Karpas-422 (cell line): ENCODE data around the gene SIPA1L3. TPM values are rescaled to one million over a fixed set of nuclear protein-coding genes. Genes with fewer than 3 reads are reported as not detected.

Experiments
- DNase-seq: peaks from one replicate; pipeline ENCODE4 v3.0.0-alpha.2; 2015
- H2AFZ ChIP-seq: fragments of 200-600 bp; sonication (generic); 2 replicates; pipeline ENCODE4 v1.6.1; 2014; ENCODE audit warnings: antibody characterized with exemption, low read length, mixed read lengths
- H3K27ac ChIP-seq: fragments of 200-600 bp; sonication (generic); 2 replicates; pipeline ENCODE4 v1.5.1; 2014; ENCODE audit warnings: mild to moderate bottlenecking, low read length, moderate library complexity
- H3K27me3 ChIP-seq: fragments of 200-600 bp; sonication (generic); 2 replicates; pipeline ENCODE4 v1.6.1; 2014; ENCODE audit warnings: low read length, mixed read lengths
- H3K36me3 ChIP-seq: fragments of 200-600 bp; sonication (generic); 2 replicates; pipeline ENCODE4 v1.6.1; 2014; ENCODE audit warnings: low read length, mixed read lengths; ENCODE audit not compliant: insufficient read depth
- H3K4me1 ChIP-seq: fragments of 200-600 bp; sonication (generic); 2 replicates; pipeline ENCODE4 v1.6.1; 2014; ENCODE audit warnings: mild to moderate bottlenecking, low read length, mixed read lengths
- H3K4me2 ChIP-seq: fragments of 200-600 bp; sonication (generic); 2 replicates; pipeline ENCODE4 v1.6.1; 2014; ENCODE audit warnings: low read length, low read depth, mild to moderate bottlenecking; ENCODE audit not compliant: poor library complexity, severe bottlenecking
- H3K4me3 ChIP-seq: fragments of 200-600 bp; sonication (generic); 2 replicates; pipeline ENCODE4 v1.5.1; 2014; ENCODE audit warnings: mild to moderate bottlenecking, antibody characterized with exemption, low read length, mixed read lengths
- H3K79me2 ChIP-seq: fragments of 200-600 bp; sonication (generic); 2 replicates; pipeline ENCODE4 v1.6.1; 2014; ENCODE audit warnings: mild to moderate bottlenecking, low read length, mixed read lengths
- H3K9ac ChIP-seq: fragments of 200-600 bp; sonication (generic); 2 replicates; pipeline ENCODE4 v1.6.0; 2014; ENCODE audit warnings: low read length
- H3K9me2 ChIP-seq: fragments of 200-600 bp; sonication (generic), shearing (Covaris generic); replicated peaks from 2 replicates; pipeline ENCODE4 v1.6.0; 2014; ENCODE audit warnings: mild to moderate bottlenecking, low read length, moderate library complexity; ENCODE audit not compliant: insufficient read depth
- H3K9me3 ChIP-seq: fragments of 300-700, 200-600 bp; sonication (generic); 2 replicates; pipeline ENCODE4 v1.6.1; 2014; ENCODE audit warnings: low read length, mixed read lengths
- H4K20me1 ChIP-seq: fragments of 200-600 bp; sonication (generic); 2 replicates; pipeline ENCODE4 v1.6.1; 2014; ENCODE audit warnings: mild to moderate bottlenecking, antibody characterized with exemption, low read length, low read depth; ENCODE audit not compliant: insufficient read depth
- total RNA-seq: library from RNA; depleted of rRNA; stranded (reverse); fragments of >200 nt; shearing (Covaris generic); gene quantifications from 2 replicates; pipeline ENCODE4 v1.2.3, GENCODE V29; 2014; ENCODE audit warnings: low replicate concordance

SIPA1L3 gene
- total RNA-seq, 1 experiment from 2014 or later = 88.1 TPM

DNA sequence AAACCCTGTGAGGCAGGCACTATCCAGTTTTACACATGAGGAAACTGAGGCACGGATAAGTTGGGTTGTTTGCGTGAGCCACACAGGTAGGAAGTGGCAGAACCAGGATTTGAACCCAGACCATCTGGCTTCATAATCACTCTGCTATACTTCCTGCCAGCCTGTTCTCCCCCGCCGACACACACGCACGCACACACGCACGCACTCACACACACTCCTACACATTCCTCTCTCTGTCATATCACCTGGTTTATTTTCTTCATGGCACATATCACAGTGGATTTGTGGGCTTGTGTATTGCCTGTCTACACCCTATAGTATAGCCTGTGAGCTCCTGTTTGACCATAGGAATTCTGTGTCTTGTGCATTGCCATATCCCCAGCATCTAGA lies 140.0 kb downstream of the SIPA1L3 start:
- Histone ChIP-seq H3K79me2 (peaks cover 52% of the 10 kb centered on the region), H3K9ac (peak overlapping the region; percentile 75), H3K4me1 (peaks cover 90% of the 10 kb centered on the region)

DNA sequence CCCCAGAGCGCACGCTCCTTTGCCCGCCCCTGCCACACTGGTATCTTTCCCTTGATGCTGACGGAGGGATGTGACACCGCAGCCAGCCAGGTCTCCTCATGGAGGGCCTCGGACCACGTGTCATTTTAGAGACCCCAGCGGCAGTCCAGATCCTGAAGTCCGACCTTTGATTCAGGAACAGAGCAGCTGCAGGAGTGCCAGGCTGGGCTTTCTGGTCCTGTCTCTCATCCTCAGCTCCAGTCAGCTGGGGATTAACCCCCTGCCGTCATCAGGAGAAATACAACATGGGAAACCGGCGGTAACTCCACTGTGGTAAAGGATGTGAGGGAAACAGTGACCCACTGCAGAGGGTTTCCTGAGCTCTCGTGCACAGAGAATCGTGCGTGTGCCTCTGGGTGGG lies 140.6 kb downstream of the SIPA1L3 start:
- Histone ChIP-seq H3K27ac (peak overlapping the region; percentile 100), H3K79me2 (peaks cover 52% of the 10 kb centered on the region), H4K20me1 (no peaks in the 10 kb centered on the region), H3K9ac (peak overlapping the region; percentile 75), H3K36me3 (no peaks in the 10 kb centered on the region), H2AFZ (no peak overlapping the region), H3K4me2 (peak overlapping the region; percentile 80), H3K9me3 (no peaks in the 10 kb centered on the region), H3K27me3 (no peaks in the 10 kb centered on the region), H3K4me1 (peaks cover 87% of the 10 kb centered on the region), H3K9me2 (no peaks in the 10 kb centered on the region), H3K4me3 (peak overlapping the region; percentile 8; the same call in 1 of the 2 replicates)
- DNase-seq = no peak

More for the DNA sequence above, 140.0 kb downstream of the SIPA1L3 start:
- Histone ChIP-seq H3K9me3 (no peaks in the 10 kb centered on the region), H2AFZ (no peak overlapping the region), H3K27me3 (no peaks in the 10 kb centered on the region), H3K36me3 (no peaks in the 10 kb centered on the region), H3K4me2 (peak overlapping the region; percentile 80), H3K4me3 (no peak overlapping the region; the same call in 1 of the 2 replicates), H3K27ac (peak overlapping the region; percentile 100), H3K9me2 (no peaks in the 10 kb centered on the region), H4K20me1 (no peaks in the 10 kb centered on the region)
- DNase-seq = peak; percentile 62

DNA sequence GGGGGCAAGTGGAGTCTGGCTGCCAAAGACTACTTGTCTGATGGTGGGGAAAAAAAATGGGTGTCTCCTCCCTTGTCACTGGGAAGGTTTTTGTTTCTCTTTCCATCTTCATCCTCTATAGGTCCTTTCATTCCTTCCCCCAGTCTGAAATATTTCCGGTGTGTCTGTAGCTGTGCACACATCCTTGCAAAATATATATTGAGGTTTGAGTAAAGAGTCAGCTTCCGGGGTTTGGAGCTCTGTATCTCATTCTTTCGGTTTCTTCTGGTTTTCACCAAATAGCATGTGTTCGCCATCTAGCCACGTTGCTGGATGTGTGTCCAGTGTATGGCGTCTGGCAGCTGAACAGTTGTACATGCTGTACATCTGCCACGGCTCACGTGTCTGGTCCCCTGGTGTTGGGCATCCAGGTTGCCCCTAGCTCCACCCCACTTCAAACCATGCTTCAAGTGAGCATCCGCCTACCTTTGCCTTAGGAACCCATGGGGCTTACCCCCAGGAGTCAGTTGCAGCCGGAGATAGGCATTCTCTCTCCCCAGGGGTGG lies 142.2 kb downstream of the SIPA1L3 start:
- Histone ChIP-seq H4K20me1 (no peaks in the 10 kb centered on the region), H3K4me2 (peak overlapping the region; percentile 80), H3K9ac (peak overlapping the region; percentile 75), H3K79me2 (peaks cover 51% of the 10 kb centered on the region), H3K9me3 (no peaks in the 10 kb centered on the region), H3K27me3 (no peaks in the 10 kb centered on the region), H2AFZ (no peak overlapping the region), H3K36me3 (no peaks in the 10 kb centered on the region), H3K4me1 (peaks cover 74% of the 10 kb centered on the region), H3K27ac (peak overlapping the region; percentile 100), H3K4me3 (peak overlapping the region; percentile 48; the same call in 1 of the 2 replicates), H3K9me2 (no peaks in the 10 kb centered on the region)
- DNase-seq = peak; percentile 98

DNA sequence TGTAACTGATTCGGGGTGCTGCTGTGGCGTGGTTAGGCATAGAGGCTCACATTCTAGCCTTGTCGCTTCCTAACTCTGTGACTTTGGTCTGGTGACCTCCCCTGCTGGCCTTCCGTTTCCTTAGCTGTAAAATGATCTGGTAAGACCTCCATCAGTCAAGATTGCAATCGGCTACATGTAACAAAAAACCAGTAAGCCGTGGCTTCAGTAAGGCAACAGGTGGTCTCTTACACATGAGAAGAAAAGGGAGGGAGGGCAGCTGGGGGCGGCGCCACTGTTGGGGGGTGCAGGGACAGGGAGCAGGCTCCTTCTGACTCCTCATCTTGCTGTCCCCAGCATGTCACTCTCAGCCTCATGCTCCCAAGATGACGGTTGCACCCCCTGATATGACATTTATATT lies 148.0 kb downstream of the SIPA1L3 start:
- no peak overlapping the region for H3K4me3 ChIP-seq
- H2AFZ ChIP-seq = no peak overlapping the region
- H3K36me3 ChIP-seq = 0 out of 2 replicates have a peak, but pooled peaks cover 3% of the 10 kb centered on the region
- no peaks in the 10 kb centered on the region for H4K20me1 ChIP-seq
- no peaks in the 10 kb centered on the region for H3K9me3 ChIP-seq
- H3K4me1 ChIP-seq = peaks cover 62% of the 10 kb centered on the region
- no peak overlapping the region for H3K9ac ChIP-seq
- 0 out of 2 replicates have a peak overlapping the region, but pooled peaks have one; percentile 17 for H3K27ac ChIP-seq
- H3K4me2 ChIP-seq = no peak overlapping the region
- H3K27me3 ChIP-seq = no peaks in the 10 kb centered on the region
- no peak for DNase-seq
- peaks cover 84% of the 10 kb centered on the region for H3K79me2 ChIP-seq
- H3K9me2 ChIP-seq = no peaks in the 10 kb centered on the region

DNA sequence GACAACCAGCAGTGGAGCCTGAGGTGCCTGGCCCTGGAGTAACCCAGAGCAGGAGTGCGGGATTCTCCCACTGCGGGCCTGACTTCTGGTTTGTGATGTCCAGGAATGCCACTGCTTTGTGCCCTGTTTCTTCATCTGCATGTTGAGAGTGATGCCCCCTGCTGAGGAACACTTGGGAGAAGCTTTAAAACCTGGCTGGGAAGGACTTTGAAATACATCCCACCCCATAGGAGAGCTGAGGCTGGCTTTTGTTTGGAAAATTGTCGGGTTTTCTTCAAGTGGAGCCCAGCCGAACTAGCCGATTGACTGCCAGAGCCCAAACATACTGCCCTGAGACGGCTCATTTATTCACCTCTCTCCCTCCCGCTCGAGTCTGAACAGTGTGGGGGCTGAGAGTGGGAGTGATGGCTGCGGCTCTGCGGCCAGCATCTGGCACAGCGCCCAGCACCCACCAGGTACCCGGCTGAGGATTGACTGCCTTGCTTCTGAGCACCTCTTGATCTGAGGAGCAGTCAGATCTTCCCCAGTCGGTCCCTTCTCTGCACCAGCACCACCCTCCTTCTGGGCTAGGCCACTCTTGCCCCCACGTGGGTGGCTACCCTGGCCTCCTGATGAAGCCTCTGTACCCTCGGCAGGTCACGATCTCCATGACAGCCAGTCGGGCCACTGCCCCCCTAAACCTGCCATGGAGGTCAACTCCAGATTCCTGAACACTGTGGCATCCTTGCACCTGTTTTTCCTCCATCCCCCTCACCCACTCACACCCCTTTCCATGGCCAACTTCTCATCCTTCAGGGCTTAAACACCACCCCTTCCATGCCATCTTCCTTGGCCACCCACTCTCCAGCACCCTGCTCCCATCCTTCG lies 148.9 kb downstream of the SIPA1L3 start:
- no peaks in the 10 kb centered on the region for H3K9me2 ChIP-seq
- no peaks in the 10 kb centered on the region for H3K27me3 ChIP-seq
- H3K4me1 ChIP-seq = peaks cover 62% of the 10 kb centered on the region
- no peaks in the 10 kb centered on the region for H3K9me3 ChIP-seq
- no peak overlapping the region for H2AFZ ChIP-seq
- DNase-seq = no peak
- H3K4me3 ChIP-seq = no peak overlapping the region
- H3K36me3 ChIP-seq = 0 out of 2 replicates have a peak, but pooled peaks cover 3% of the 10 kb centered on the region
- H3K79me2 ChIP-seq = peaks cover 84% of the 10 kb centered on the region
- H4K20me1 ChIP-seq = no peaks in the 10 kb centered on the region
- H3K9ac ChIP-seq = no peak overlapping the region
- peak overlapping the region; percentile 57; the same call in 1 of the 2 replicates for H3K27ac ChIP-seq
- no peak overlapping the region for H3K4me2 ChIP-seq

DNA sequence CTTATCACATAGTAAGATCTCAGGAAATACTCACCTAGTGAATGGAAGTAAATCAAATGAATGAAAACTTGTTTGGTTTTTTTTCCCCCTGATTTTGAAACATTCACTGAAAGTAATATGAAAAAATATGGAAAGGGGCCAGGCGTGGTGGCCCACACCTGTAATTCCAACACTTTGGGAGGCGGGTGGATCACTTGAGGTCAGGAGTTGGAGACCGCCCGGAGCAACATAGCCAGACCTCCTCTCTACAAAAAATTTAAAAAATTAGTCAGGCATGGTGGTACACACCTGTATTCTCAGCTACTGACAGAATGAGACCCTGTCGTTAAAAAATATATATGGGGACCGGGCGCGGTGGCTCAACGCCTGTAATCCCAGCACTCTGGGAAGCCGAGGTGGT lies 149.6 kb downstream of the SIPA1L3 start:
- H3K4me1 ChIP-seq = peaks cover 65% of the 10 kb centered on the region
- H3K27ac ChIP-seq = peak overlapping the region; percentile 57; the same call in 1 of the 2 replicates
- H3K36me3 ChIP-seq = 0 out of 2 replicates have a peak, but pooled peaks cover 3% of the 10 kb centered on the region
- no peak overlapping the region for H2AFZ ChIP-seq
- no peaks in the 10 kb centered on the region for H3K9me2 ChIP-seq
- H4K20me1 ChIP-seq = no peaks in the 10 kb centered on the region
- H3K27me3 ChIP-seq = no peaks in the 10 kb centered on the region
- no peak overlapping the region for H3K9ac ChIP-seq
- H3K9me3 ChIP-seq = no peaks in the 10 kb centered on the region
- no peak overlapping the region for H3K4me2 ChIP-seq
- H3K79me2 ChIP-seq = peaks cover 84% of the 10 kb centered on the region
- H3K4me3 ChIP-seq = no peak overlapping the region
- no peak for DNase-seq

DNA sequence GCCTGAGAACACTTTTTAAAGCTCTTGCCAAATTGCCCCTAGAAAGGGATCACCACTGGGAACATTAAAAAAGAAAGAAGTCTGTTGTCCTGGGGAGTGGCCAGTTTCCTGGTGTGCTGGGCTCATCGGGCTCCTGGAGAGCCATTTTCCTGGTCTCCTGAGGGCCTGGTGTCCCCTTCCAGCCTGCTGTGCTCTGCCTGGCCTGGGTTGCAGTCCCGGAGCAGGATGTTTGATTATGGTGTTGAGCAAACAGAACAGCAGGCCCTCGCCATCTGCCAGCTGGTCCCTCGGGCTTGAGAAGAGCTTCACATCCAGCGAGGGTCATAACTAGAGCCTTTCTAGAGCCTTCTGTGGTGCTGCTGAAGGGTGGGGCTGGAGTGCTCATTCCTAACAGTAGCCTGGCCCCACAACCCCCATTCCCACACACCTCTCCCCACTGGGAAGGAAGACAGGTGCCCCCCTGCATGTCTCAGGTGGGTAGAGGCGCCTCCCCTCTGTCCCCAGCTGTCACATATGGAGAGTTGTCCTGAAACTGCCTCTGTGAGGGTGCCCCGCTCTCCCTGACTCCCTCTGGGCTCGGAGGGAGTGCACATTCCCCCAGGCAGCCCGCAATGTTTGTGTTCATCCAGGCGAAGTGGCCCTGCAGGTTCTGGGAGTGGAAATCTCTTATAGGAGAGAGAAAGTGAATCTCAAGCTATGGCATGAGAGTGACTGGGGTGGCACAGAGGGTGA lies 151.1 kb downstream of the SIPA1L3 start:
- Histone ChIP-seq H3K9me2 (no peaks in the 10 kb centered on the region), H3K9me3 (no peaks in the 10 kb centered on the region), H3K27ac (peak overlapping the region; percentile 85), H3K4me3 (no peak overlapping the region), H2AFZ (no peak overlapping the region), H3K9ac (peak overlapping the region; percentile 11; the same call in 1 of the 2 replicates), H3K4me2 (peak overlapping the region; percentile 5), H3K4me1 (peaks cover 78% of the 10 kb centered on the region), H3K79me2 (peaks cover 82% of the 10 kb centered on the region), H4K20me1 (no peaks in the 10 kb centered on the region), H3K36me3 (0 out of 2 replicates have a peak, but pooled peaks cover 3% of the 10 kb centered on the region), H3K27me3 (no peaks in the 10 kb centered on the region)
- DNase-seq = no peak
